GM12864 (cell line): ENCODE data around the gene PI16.
"Not testable (repeated sequence)": the region's sequence is repeated elsewhere in the genome, so short reads cannot be mapped to it uniquely, and the experiment has no call there.

Source experiments
- DNase-seq: peaks from one replicate; pipeline ENCODE4 v3.0.0-alpha.2; 2011; ENCODE audit warnings: low read depth
- H3K4me3 ChIP-seq: 2 replicates; pipeline ENCODE4 v1.5.1; 2011; ENCODE audit warnings: mild to moderate bottlenecking, low read depth, low read length, control low read depth
- TF ChIP-seq, protein P1 (sequence below): IDR thresholded peaks from 2 replicates; pipeline ENCODE4 v1.5.1; 2011; ENCODE audit warnings: low read depth, mild to moderate bottlenecking, moderate library complexity, low read length, control low read depth, inconsistent platforms; ENCODE audit errors: missing control alignments

Gene PI16

DNA sequence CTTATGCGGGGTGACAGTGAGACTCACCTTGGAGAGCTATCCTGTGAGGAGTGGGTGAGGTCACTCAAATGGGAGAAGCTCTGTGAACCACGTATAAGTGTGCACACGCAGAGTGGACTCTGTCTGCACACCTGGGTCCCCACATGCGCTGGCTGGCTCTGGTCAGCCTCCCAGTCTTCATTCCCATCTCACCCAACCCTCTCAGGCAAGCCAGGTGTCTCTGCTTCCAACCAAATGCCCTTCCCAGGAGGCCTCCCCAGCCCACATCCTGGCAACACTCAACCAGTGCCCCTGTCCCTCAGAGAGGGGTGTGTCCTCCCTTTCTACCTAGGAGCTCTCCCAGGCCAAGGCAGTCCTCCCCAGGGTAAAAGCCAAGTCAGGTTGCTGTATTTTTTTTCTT lies 8.0 kb upstream of the PI16 start:
- DNase-seq = no peak
- TF ChIP-seq, protein P1, sequence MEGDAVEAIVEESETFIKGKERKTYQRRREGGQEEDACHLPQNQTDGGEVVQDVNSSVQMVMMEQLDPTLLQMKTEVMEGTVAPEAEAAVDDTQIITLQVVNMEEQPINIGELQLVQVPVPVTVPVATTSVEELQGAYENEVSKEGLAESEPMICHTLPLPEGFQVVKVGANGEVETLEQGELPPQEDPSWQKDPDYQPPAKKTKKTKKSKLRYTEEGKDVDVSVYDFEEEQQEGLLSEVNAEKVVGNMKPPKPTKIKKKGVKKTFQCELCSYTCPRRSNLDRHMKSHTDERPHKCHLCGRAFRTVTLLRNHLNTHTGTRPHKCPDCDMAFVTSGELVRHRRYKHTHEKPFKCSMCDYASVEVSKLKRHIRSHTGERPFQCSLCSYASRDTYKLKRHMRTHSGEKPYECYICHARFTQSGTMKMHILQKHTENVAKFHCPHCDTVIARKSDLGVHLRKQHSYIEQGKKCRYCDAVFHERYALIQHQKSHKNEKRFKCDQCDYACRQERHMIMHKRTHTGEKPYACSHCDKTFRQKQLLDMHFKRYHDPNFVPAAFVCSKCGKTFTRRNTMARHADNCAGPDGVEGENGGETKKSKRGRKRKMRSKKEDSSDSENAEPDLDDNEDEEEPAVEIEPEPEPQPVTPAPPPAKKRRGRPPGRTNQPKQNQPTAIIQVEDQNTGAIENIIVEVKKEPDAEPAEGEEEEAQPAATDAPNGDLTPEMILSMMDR = no peak
- H3K4me3 ChIP-seq = no peak overlapping the region

DNA sequence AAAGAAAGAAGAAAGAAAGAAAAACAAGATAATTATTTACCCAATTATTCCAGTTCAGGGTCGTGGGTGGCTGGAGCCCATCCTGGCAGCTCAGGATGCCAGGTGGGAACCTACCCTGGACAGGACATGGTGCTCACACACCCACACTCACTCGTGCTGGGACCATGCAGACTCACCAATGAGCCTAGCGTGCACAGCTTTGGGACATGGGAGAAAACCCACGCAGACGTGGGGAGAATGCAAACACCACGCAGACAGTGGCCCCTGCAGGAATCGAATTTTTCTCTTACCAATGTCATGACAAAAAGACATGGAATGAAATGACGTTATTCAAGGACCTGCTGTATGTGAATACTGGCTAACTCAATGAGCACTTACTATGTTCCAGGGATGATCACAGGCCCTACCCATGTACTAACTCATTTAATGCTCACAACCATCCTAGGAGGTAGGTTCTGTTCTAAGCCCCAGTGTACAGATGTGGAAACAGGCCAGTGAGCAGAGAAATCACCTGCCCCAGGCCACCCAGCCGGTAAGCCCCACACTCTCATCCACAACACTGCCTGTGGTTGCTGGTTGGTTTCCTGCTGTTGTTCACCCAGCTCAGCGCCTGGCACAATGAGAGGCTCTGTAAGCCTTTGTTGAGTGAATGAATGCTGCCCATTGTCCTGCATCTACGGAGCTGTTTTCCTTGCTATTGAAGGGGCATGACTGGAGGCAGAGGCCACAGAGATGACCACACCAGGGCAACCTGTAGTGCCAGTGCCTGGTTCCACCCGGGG lies 6.8 kb upstream of the PI16 start:
- no peak overlapping the region for H3K4me3 ChIP-seq
- DNase-seq = no peak
- TF ChIP-seq, protein P1 = no peak

DNA sequence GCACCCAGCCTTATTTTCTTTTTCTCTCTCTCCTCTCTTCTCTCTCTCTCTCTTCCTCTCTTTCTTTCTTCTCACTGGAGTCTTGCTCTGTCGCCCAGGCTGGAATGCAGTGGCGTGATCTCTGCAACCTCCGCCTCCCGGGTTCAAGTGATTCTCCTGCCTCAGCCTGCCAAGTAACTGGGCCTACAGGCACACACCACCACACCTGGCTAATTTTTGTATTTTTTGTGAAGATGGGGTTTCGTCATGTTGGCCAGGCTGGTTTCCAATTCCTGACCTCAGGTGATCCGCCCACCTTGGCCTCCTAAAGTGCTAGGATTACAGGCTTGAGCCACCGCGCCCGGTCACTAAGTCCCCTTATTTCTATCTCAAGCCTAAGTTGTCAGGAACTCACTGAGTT lies 5.5 kb upstream of the PI16 start:
- DNase-seq, H3K4me3 ChIP-seq: not testable (repeated sequence)

DNA sequence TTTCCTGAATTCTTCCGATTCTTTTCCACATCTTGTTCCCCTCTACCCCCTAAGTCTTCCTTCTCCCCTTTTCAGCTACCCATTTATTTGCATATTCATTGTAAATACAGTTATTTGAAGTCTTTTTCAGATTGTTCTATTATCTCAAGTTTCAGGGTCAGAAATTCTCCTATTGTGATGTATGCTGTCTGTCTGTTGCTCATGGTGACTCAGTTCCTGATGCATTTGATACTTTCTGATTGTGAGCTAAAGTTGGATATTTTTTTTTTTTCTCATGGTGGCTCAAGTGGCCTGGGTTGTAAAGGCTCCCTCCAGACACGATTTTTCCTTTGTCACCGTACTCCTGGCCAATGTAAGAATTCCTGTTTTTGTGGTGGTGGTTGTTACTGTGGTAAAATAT lies 4.9 kb upstream of the PI16 start:
- TF ChIP-seq, protein P1 = no peak
- H3K4me3 ChIP-seq = no peak overlapping the region

DNA sequence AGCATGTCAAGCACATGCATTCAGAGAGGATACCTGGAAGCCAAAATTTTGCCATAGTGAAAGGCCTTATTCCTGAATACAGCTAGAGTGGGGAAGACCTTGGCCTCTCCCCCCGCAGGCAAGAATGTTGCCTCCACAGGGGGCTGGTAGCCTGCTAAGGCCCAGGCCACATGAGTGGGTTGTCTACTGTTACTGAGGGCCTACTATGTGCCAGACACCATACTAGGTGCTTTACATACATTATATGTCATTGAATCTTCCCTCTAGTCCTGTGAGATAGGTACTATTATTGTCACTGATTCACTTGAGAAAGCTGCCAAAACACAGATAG lies 642 bp upstream of the PI16 start:
- TF ChIP-seq, protein P1 = no peak
- DNase-seq = no peak
- H3K4me3 ChIP-seq = no peak overlapping the region

More for the DNA sequence above, 4.9 kb upstream of the PI16 start:
- DNase-seq = no peak

DNA sequence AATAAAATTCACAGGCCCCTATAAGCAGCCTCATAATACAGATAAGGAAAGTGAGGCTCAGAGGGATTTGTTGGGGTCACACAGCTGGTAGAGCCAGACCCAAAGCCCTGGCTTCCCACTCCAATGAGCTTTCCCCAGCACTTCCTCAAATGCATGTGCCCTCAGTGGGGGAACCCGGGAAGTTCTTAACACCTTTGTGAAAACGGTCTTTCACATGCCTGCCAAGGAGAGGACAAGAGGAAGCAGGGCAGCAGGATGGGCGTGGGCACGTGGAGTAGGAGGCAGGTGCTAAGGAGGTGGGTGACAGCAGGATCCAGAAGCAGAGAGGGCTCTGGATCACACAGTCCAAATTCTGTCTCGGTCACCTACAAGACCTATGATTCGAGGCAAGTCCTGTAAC lies 598 bp downstream of the PI16 start:
- no peak overlapping the region for H3K4me3 ChIP-seq
- no peak for DNase-seq
- TF ChIP-seq, protein P1 = no peak

DNA sequence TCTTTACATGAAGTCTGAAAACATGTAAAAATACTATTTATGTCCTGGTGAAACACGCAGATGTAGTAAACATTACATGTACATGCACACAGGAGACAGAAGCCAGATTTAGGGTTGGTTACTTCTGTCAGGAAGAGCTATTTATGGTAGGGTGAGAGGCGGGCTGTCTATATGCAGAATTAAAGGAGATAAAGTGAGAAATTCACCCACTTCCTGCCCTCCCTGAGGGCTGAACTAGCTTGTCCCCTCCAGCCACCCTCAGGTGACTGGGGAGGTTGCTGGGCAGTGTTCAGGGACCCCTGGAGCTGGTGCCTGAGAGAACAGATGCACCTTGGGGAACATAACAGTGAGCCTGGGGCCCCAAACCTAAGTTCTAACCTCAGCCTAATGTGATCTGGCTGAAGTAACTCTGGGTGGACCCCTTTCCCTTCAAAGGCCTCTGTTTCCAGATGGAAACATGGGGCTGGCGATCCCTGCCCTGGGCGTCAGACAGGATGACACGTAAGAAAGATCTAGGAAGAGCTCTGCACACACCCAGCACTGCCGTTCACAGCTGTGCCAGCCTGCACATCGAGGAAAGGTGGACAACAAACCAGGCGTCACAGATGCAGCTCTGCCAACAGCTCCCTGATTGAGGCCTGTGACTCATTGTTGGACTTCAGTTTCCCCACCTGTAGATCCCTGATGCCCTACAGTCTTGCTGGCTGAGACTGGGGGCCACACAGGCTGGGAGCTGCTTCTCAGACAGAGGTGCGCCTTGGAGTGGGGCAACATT lies 1.3 kb downstream of the PI16 start:
- TF ChIP-seq, protein P1 = no peak
- H3K4me3 ChIP-seq = no peak overlapping the region
- no peak for DNase-seq
